HepG2 (cell line): Measurements from ENCODE around the gene TBC1D16. TPM values are rescaled to one million over a fixed set of nuclear protein-coding genes. Genes with fewer than 3 reads are reported as not detected.
A peak's percentile ranks its signal among the peaks of the same experiment; 100 is the strongest.

Experiments used
- BCLAF1 ChIP-seq: fragments of 450-650 bp; IDR thresholded peaks from 2 replicates; pipeline ENCODE4 v1.6.1; 2017; ENCODE audit warnings: mild to moderate bottlenecking
- DBP ChIP-seq: sonication (generic); formaldehyde crosslinking; IDR thresholded peaks from 2 replicates; pipeline ENCODE4 v1.4.0; 2020; ENCODE audit warnings: missing genetic modification reagents; ENCODE audit errors: not compliant biosample characterization
- DNMT1 ChIP-seq: sonication (generic); formaldehyde crosslinking; IDR thresholded peaks from 2 replicates; pipeline ENCODE4 v1.5.1; 2020; ENCODE audit warnings: mild to moderate bottlenecking, missing genetic modification reagents
- ERF ChIP-seq: IDR thresholded peaks from 2 replicates; pipeline ENCODE4 v1.6.1; 2018; ENCODE audit warnings: missing biosample characterization, missing genetic modification reagents
- GLI4 ChIP-seq: sonication (generic); formaldehyde crosslinking; IDR thresholded peaks from 2 replicates; pipeline ENCODE4 v1.5.1; 2020; ENCODE audit warnings: missing genetic modification reagents, mild to moderate bottlenecking, moderate library complexity, borderline replicate concordance
- GZF1 ChIP-seq: sonication (generic); formaldehyde crosslinking; IDR thresholded peaks from 2 replicates; pipeline ENCODE4 v1.5.1; 2020; ENCODE audit warnings: mild to moderate bottlenecking, missing genetic modification reagents
- HBP1 ChIP-seq: IDR thresholded peaks from 2 replicates; pipeline ENCODE4 v1.6.1; 2016; ENCODE audit warnings: low read depth, control low read depth
- HNF1B ChIP-seq: sonication (generic); formaldehyde crosslinking; IDR thresholded peaks from 2 replicates; pipeline ENCODE4 v1.5.1; 2020; ENCODE audit warnings: mild to moderate bottlenecking, moderate library complexity, missing genetic modification reagents
- MTA1 ChIP-seq: sonication (generic); formaldehyde crosslinking; IDR thresholded peaks from 2 replicates; pipeline ENCODE4 v1.4.0; 2020; ENCODE audit warnings: missing genetic modification reagents, mild to moderate bottlenecking, borderline replicate concordance
- NFAT5 ChIP-seq: sonication (generic); formaldehyde crosslinking; IDR thresholded peaks from 2 replicates; pipeline ENCODE4 v1.4.0; 2020; ENCODE audit warnings: missing genetic modification reagents
- SNAI1 ChIP-seq: sonication (generic); formaldehyde crosslinking; IDR thresholded peaks from 2 replicates; pipeline ENCODE4 v1.5.0; 2020; ENCODE audit warnings: mild to moderate bottlenecking, missing genetic modification reagents, borderline replicate concordance
- SOX13 ChIP-seq, 3 experiments: fragments of 450-650 bp in 1 of 3; sonication (generic) in 1 of 3; formaldehyde crosslinking in 1 of 3; IDR thresholded peaks in 2 of 3; conservative IDR thresholded peaks in 1 of 3; 2 replicates each; pipeline versions ENCODE4 v1.5.0 to v1.6.1; 2016 to 2020; ENCODE audit warnings: antibody characterized with exemption in 1 of 3, mild to moderate bottlenecking in 1 of 3, missing compliant biosample characterization in 1 of 3, missing genetic modification reagents in 1 of 3, moderate library complexity in 1 of 3
- ZNF232 ChIP-seq: sonication (generic); formaldehyde crosslinking; IDR thresholded peaks from 2 replicates; pipeline ENCODE4 v1.4.0; 2020; ENCODE audit warnings: missing genetic modification reagents, borderline replicate concordance
- ZNF746 ChIP-seq: sonication (generic); formaldehyde crosslinking; IDR thresholded peaks from 2 replicates; pipeline ENCODE4 v1.8.0; 2022; ENCODE audit warnings: mild to moderate bottlenecking, missing genetic modification reagents
- polyA plus RNA-seq, 8 experiments: library from polyadenylated mRNA; depleted of rRNA in 3 of 8; stranded (reverse) in 7 of 8; unstranded in 1 of 8; fragments of >200 nt; fragmentation: Illumina TruSeq in 4 of 8; extraction: Trizol in 4 of 8; gene quantifications; 2 replicates each; pipeline versions ENCODE4 v1.2.1 to v1.2.3, GENCODE V29; 2011 to 2016; ENCODE audit warnings: low read depth in 4 of 8, missing spikeins in 1 of 8, mixed read lengths in 1 of 8; ENCODE audit not compliant: insufficient read depth in 1 of 8
- total RNA-seq, 5 experiments: library from RNA; depleted of rRNA; stranded (reverse); fragments of >200 nt; fragmentation: Illumina TruSeq; extraction: Trizol; gene quantifications; 2 replicates each; pipeline ENCODE4 v1.2.3, GENCODE V29; 2016; ENCODE audit warnings: low read depth in 1 of 5

TBC1D16 gene
- total and polyA plus RNA-seq, 2 of the 13 experiments (the other 11 are each of a cell fraction or from before 2014, with no cell fraction given): 14.9 to 24.9 TPM

- TF ChIP-seq HNF1B (peak; percentile 94), HBP1 (peak; percentile 72; the same call in 1 of the 2 replicates), BCLAF1 (no peak), ERF (CRISPR knock-in tag) (peak; percentile 98), NFAT5 (CRISPR knock-in tag) (no peak), ZNF232 (peak; percentile 80; the same call in 1 of the 2 replicates), DBP (CRISPR knock-in tag) (peak; percentile 53), GZF1 (CRISPR knock-in tag) (peak; percentile 63; the same call in 1 of the 2 replicates), SOX13 (IDR thresholded peaks at IDR 0.05) (peak; percentile 86), SOX13 (CRISPR knock-in tag; conservative IDR thresholded peaks at IDR 0.05 in 1 of 2, IDR thresholded peaks at IDR 0.05 in 1 of 2) (peak in 1 of 2 experiments; percentile 93; a peak in 2 of 4 replicates), ZNF746 (CRISPR knock-in tag) (no peak; the same call in 1 of the 2 replicates), DNMT1 (CRISPR knock-in tag) (no peak), GLI4 (CRISPR knock-in tag) (no peak), SNAI1 (CRISPR knock-in tag) (0 out of 2 replicates have a peak, but pooled peaks have one; percentile 66), MTA1 (CRISPR knock-in tag) (peak; percentile 98)
Measured at GRCh38 chr17:79988185-79988971, 47.3 kb downstream of the TBC1D16 start (continued).
